Liver (tissue), 9 donors: ENCODE measurements around the gene NPIPA5. TPM values are rescaled to one million over a fixed set of nuclear protein-coding genes. Genes with fewer than 3 reads are reported as not detected.
"Not testable (repeated sequence)": the region's sequence is repeated elsewhere in the genome, so short reads cannot be mapped to it uniquely, and the experiment has no call there.

Experiments used
- DNase-seq: peaks from one replicate; pipeline ENCODE4 v3.0.0-alpha.2; 2017; ENCODE audit warnings: low spot score
- H3K27ac ChIP-seq, 2 donors: one replicate each; pipeline ENCODE4 v1.7.0; 2013; ENCODE audit warnings: inconsistent platforms in 2 of 2, low read length in 2 of 2, control low read depth in 1 of 2, low read depth in 1 of 2, mild to moderate bottlenecking in 1 of 2
- H3K27me3 ChIP-seq, 4 donors: one replicate each; pipeline versions ENCODE4 v1.6.1 to v1.7.0; 2013; ENCODE audit warnings: low read length in 3 of 4, inconsistent platforms in 1 of 4, mild to moderate bottlenecking in 1 of 4, moderate library complexity in 1 of 4; ENCODE audit not compliant: control insufficient read depth in 4 of 4, insufficient read depth in 4 of 4
- H3K36me3 ChIP-seq, 4 donors: one replicate each; pipeline versions ENCODE4 v1.6.1 to v1.7.0; 2013; ENCODE audit warnings: low read length in 3 of 4, mild to moderate bottlenecking in 3 of 4, low read depth in 1 of 4, moderate library complexity in 1 of 4; ENCODE audit not compliant: control insufficient read depth in 4 of 4, insufficient read depth in 3 of 4
- H3K4me1 ChIP-seq, 4 donors: one replicate each; pipeline versions ENCODE4 v1.6.1 to v1.7.0; 2013; ENCODE audit warnings: low read length in 3 of 4, mild to moderate bottlenecking in 3 of 4, moderate library complexity in 1 of 4; ENCODE audit not compliant: control insufficient read depth in 4 of 4, insufficient read depth in 4 of 4
- H3K4me3 ChIP-seq, 3 donors: one replicate each; pipeline versions ENCODE4 v1.6.1 to v1.7.0; 2013; ENCODE audit warnings: low read length in 3 of 3, control low read depth in 1 of 3, low read depth in 1 of 3, mild to moderate bottlenecking in 1 of 3
- H3K9ac ChIP-seq, 2 donors: one replicate each; pipeline ENCODE4 v1.7.0; 2013; ENCODE audit warnings: low read length in 2 of 2, mild to moderate bottlenecking in 2 of 2, moderate library complexity in 2 of 2, control low read depth in 1 of 2, low read depth in 1 of 2
- H3K9me3 ChIP-seq, 4 donors: one replicate each; pipeline versions ENCODE4 v1.6.1 to v1.7.0; 2013; ENCODE audit warnings: low read length in 3 of 4; ENCODE audit not compliant: control insufficient read depth in 4 of 4
- ATF3 ChIP-seq: IDR thresholded peaks from 2 replicates; pipeline ENCODE4 v1.6.1; 2016; ENCODE audit warnings: antibody characterized with exemption
- CTCF ChIP-seq: fragments of 150-350 bp; IDR thresholded peaks from 2 replicates; pipeline ENCODE4 v1.5.1; 2017; ENCODE audit warnings: improper control_type of control experiment, low read depth, low read length; ENCODE audit not compliant: missing input control
- HNF4A ChIP-seq, 2 donors: conservative IDR thresholded peaks; 2 replicates each; pipeline ENCODE4 v1.6.1; 2016; ENCODE audit warnings: antibody characterized with exemption in 2 of 2, mild to moderate bottlenecking in 2 of 2
- JUND ChIP-seq, 2 donors: IDR thresholded peaks; 2 replicates each; pipeline ENCODE4 v1.6.1; 2016; ENCODE audit warnings: antibody characterized with exemption in 2 of 2
- RAD21 ChIP-seq, 2 donors: IDR thresholded peaks; 2 replicates each; pipeline ENCODE4 v1.6.1; 2016; ENCODE audit warnings: antibody characterized with exemption in 2 of 2, mild to moderate bottlenecking in 2 of 2
- REST ChIP-seq: IDR thresholded peaks from 2 replicates; pipeline ENCODE4 v1.6.1; 2016; ENCODE audit warnings: antibody characterized with exemption, mild to moderate bottlenecking
- RXRA ChIP-seq, 2 donors: IDR thresholded peaks; 2 replicates each; pipeline ENCODE4 v1.6.1; 2017 to 2018; ENCODE audit warnings: antibody characterized with exemption in 2 of 2, mild to moderate bottlenecking in 1 of 2
- WGBS: extraction: QIAGEN DNeasy Blood & Tissue Kit; methylation state at CpG from one replicate; pipeline ENCODE4 v1.1.7; 2013; 5-methylcytosine and 5-hydroxymethylcytosine counted together
- polyA plus RNA-seq, 2 donors: library from polyadenylated mRNA; stranded (reverse) in 1 of 2; unstranded in 1 of 2; fragments of 200-250 nt in 1 of 2; fragments of >200 nt in 1 of 2; fragmentation: Nextera tagmentation in 1 of 2; extraction: Ambion mirVana in 1 of 2; gene quantifications; one replicate each; pipeline versions ENCODE4 v1.2.1 to v1.2.3, GENCODE V29; 2013 to 2015
- total RNA-seq, 2 donors: library from RNA; depleted of rRNA; stranded (reverse); fragments of >200 nt; gene quantifications; one replicate each; pipeline ENCODE4 v1.2.3, GENCODE V29; 2014
- donor health status: healthy.
- donor health status: healthy.
- donor health status: healthy.
- donor health status: healthy.
- donor health status: healthy.

NPIPA5 gene
- total RNA-seq (1 to 10 TPM; 1.0 to 1.8 TPM), polyA plus RNA-seq (1 to 10 TPM in 1 of 2 donors, not detected in 1; 5.1 TPM)

GRCh38 chr16:15378194-15378593 lies at the start of gene NPIPA5:
Gene NPIPA5, minus strand, starts transcription at chr16:15378294. Its CDS starts 0 bp downstream, at chr16:15378294.
- DNase-seq, H3K4me3 ChIP-seq, H3K9ac ChIP-seq, H3K36me3 ChIP-seq, H3K9me3 ChIP-seq, H3K4me1 ChIP-seq, H3K27me3 ChIP-seq, H3K27ac ChIP-seq: not testable (repeated sequence)
- WGBS = no CpG with 5 or more reads among the region's 4 CpGs

GRCh38 chr16:15427648-15428239 lies 49.6 kb upstream of the NPIPA5 start:
- Histone ChIP-seq H3K4me3 (peak overlapping the region in 1 of 3 donors; percentile 33), H3K4me1 (peaks cover 0 to 3% (median 0%) of the 10 kb centered on the region in 4 donors), H3K9ac (peak overlapping the region in 1 of 2 donors; percentile 28), H3K36me3 (no peaks in the 10 kb centered on the region), H3K27me3 (no peaks in the 10 kb centered on the region), H3K9me3 (no peaks in the 10 kb centered on the region), H3K27ac (peak overlapping the region in 1 of 2 donors; percentile 57)
- WGBS = 5% methylated on average over 8 of the region's 8 CpGs
- DNase-seq = peak; percentile 57
- no peak for TF ChIP-seq REST
- TF ChIP-seq RAD21 (IDR thresholded peaks at IDR 0.05) = peak; percentile 86 to 88
- TF ChIP-seq RXRA (IDR thresholded peaks at IDR 0.05) = peak; percentile 7 to 18
- TF ChIP-seq HNF4A (conservative IDR thresholded peaks at IDR 0.05) = peak in 1 of 2 donors; percentile 11
- no peak for TF ChIP-seq ATF3
- TF ChIP-seq CTCF = peak; percentile 77

GRCh38 chr16:15426796-15427195 lies 48.7 kb upstream of the NPIPA5 start:
- no peak for TF ChIP-seq JUND (IDR thresholded peaks at IDR 0.05)
- peaks cover 0 to 10% (median 3%) of the 10 kb centered on the region in 4 donors for H3K4me1 ChIP-seq
- H3K27me3 ChIP-seq = no peaks in the 10 kb centered on the region
- DNase-seq = no peak
- no peak overlapping the region for H3K27ac ChIP-seq
- no peaks in the 10 kb centered on the region for H3K36me3 ChIP-seq
- H3K9me3 ChIP-seq = no peaks in the 10 kb centered on the region
- H3K4me3 ChIP-seq = no peak overlapping the region
- H3K9ac ChIP-seq = no peak overlapping the region
- WGBS = 88% methylated on average over 6 of the region's 6 CpGs
